GM21717 (cell line): ENCODE data around the gene GPER1.
"Not testable (repeated sequence)": the region's sequence is repeated elsewhere in the genome, so short reads cannot be mapped to it uniquely, and the experiment has no call there.

Source experiments
- ATAC-seq: cut with Tn5 transposase; IDR thresholded peaks from one replicate; pipeline ENCODE4 v1.9.1; 2021; ENCODE audit warnings: mild to moderate bottlenecking, moderate library complexity; ENCODE audit not compliant: unreplicated experiment

The GPER1 gene

GRCh38 chr7:1101563-1102431 lies 13.9 kb downstream of the GPER1 start:
- no peak for ATAC-seq

GRCh38 chr7:1103009-1103788 lies 15.3 kb downstream of the GPER1 start:
- peak; percentile 44 for ATAC-seq

GRCh38 chr7:1103789-1104515 lies 16.0 kb downstream of the GPER1 start:
- ATAC-seq: no peak

GRCh38 chr7:1104516-1105179 lies 16.7 kb downstream of the GPER1 start:
- no peak for ATAC-seq

GRCh38 chr7:1105189-1105588 lies 17.3 kb downstream of the GPER1 start:
- ATAC-seq: no peak

GRCh38 chr7:1106063-1106792 lies 18.3 kb downstream of the GPER1 start:
- no peak for ATAC-seq

- no peak for ATAC-seq
Observed at GRCh38 chr7:1106793-1107421, 19.0 kb downstream of the GPER1 start.

- ATAC-seq: no peak
Observed at GRCh38 chr7:1108264-1108920, 20.5 kb downstream of the GPER1 start.

GRCh38 chr7:1109581-1110310 lies 21.8 kb downstream of the GPER1 start:
- ATAC-seq: no peak

- ATAC-seq: no peak
Observed at GRCh38 chr7:1110358-1110757, 22.4 kb downstream of the GPER1 start.

- no peak for ATAC-seq
Observed at GRCh38 chr7:1111156-1111555, 23.2 kb downstream of the GPER1 start.

GRCh38 chr7:1112109-1112508 lies 24.2 kb downstream of the GPER1 start:
- no peak for ATAC-seq

GRCh38 chr7:1112625-1113547 lies 25.0 kb downstream of the GPER1 start:
- ATAC-seq: no peak

GRCh38 chr7:1113548-1113885 lies 25.6 kb downstream of the GPER1 start:
- no peak for ATAC-seq

- ATAC-seq: no peak
Observed at GRCh38 chr7:1114088-1114487, 26.2 kb downstream of the GPER1 start.

GRCh38 chr7:1114505-1114904 lies 26.6 kb downstream of the GPER1 start:
- ATAC-seq: no peak

- ATAC-seq: not testable (repeated sequence)
Observed at GRCh38 chr7:1115171-1116045, 27.5 kb downstream of the GPER1 start.
